ENCODE data around the gene IBA57. TPM values are rescaled to one million over a fixed set of nuclear protein-coding genes. Genes with fewer than 3 reads are reported as not detected.
"Not testable (repeated sequence)": the region's sequence is repeated elsewhere in the genome, so short reads cannot be mapped to it uniquely, and the experiment has no call there.

IBA57 gene
- total and polyA plus RNA-seq, 2 donors = 5.4 to 6.6 TPM

DNA sequence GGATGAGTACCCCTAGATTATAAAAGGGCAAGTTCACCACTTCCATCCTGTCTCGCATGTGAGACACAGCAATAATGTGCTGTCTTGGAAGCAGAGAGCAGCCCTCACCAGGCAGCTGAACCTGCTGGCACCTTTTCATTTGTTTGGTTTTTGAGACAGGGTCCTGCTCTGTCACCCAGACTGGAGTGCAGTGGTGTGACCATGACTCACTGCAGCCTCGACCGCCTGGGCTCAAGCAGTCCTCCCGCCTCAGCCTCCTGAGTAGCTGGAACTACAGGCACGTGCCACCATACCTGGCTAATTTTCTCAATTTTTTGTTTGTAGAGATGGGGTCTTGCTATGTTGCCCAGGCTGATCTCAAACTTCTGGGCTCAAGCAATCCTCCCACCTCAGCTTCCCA is 62.5 kb downstream of the IBA57 start:
- WGBS = 91% methylated on average over 5 of the region's 5 CpGs
- H3K36me3 ChIP-seq (ENCODE audit: insufficient read depth); H3K4me3 ChIP-seq (ENCODE audit: low read depth, low read length); H3K27ac ChIP-seq (ENCODE audit: low read depth); DNase-seq (ENCODE audit: extremely low spot score); H3K4me1 ChIP-seq (ENCODE audit: insufficient read depth): not testable (repeated sequence)

GRCh38 chr1:228228601-228229074 is 63.0 kb downstream of the IBA57 start:
- H3K27ac ChIP-seq (ENCODE audit: low read depth) = no peak overlapping the region
- H3K36me3 ChIP-seq (ENCODE audit: insufficient read depth) = no peaks in the 10 kb centered on the region
- no peak overlapping the region for H3K4me3 ChIP-seq (ENCODE audit: low read depth, low read length)
- WGBS = 64% methylated on average over 5 of the region's 5 CpGs
- no peaks in the 10 kb centered on the region for H3K4me1 ChIP-seq (ENCODE audit: insufficient read depth)
- no peak for DNase-seq (ENCODE audit: extremely low spot score)

DNA sequence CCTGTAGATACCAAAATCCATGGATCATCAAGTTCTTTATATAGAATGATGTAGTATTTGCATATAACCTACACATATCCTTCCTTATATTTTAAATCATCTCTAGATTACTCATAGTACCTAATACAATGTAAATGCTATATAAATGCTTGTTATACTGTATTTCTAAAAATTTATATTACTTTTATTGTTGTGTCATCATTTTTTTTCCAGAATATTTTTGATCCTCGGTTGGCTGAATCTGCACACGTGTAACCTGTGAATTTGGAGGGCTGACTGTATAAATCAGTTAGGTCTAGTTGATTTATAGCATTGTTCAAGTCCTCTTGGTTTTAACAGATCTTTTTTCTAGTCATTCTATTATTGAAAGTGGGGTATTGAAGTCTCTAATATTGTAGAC is 65.6 kb downstream of the IBA57 start:
- DNase-seq (ENCODE audit: extremely low spot score) = no peak
- H3K27ac ChIP-seq (ENCODE audit: low read depth) = no peak overlapping the region
- H3K4me1 ChIP-seq (ENCODE audit: insufficient read depth) = no peaks in the 10 kb centered on the region
- H3K4me3 ChIP-seq (ENCODE audit: low read depth, low read length) = no peak overlapping the region
- no peaks in the 10 kb centered on the region for H3K36me3 ChIP-seq (ENCODE audit: insufficient read depth)
- 90% methylated on average over 2 of the region's 2 CpGs for WGBS

Small RNA genes lying within 50 kb of the gene (small RNA-seq; reads per million reads assigned to genes)
- gene AL359510.1 = not detected

Other genes with a start within 250 kb of the IBA57 start
- gene WNT9A, start 217.9 kb upstream of the IBA57 start, total RNA-seq = 2.7 TPM
- gene WNT9A, start 217.9 kb upstream of the IBA57 start, polyA plus RNA-seq = 9.4 TPM
- not detected for gene WNT3A, start 158.8 kb upstream of the IBA57 start, total RNA-seq
- gene WNT3A, start 158.8 kb upstream of the IBA57 start, polyA plus RNA-seq = not detected
- gene ARF1, start 83.1 kb upstream of the IBA57 start, total RNA-seq = 112 TPM
- gene ARF1, start 83.1 kb upstream of the IBA57 start, polyA plus RNA-seq = 462 TPM
- 4.3 TPM for gene C1orf35, start 62.5 kb upstream of the IBA57 start, total RNA-seq
- gene C1orf35, start 62.5 kb upstream of the IBA57 start, polyA plus RNA-seq = 25.7 TPM
- gene MRPL55, start 56.5 kb upstream of the IBA57 start, total RNA-seq = 22.5 TPM
- gene MRPL55, start 56.5 kb upstream of the IBA57 start, polyA plus RNA-seq = 109 TPM
- gene GUK1, start 25.5 kb upstream of the IBA57 start, total RNA-seq = 103 TPM
- gene GUK1, start 25.5 kb upstream of the IBA57 start, polyA plus RNA-seq = 492 TPM
- gene GJC2, start 15.9 kb upstream of the IBA57 start, total RNA-seq = 4.0 TPM
- 5.4 TPM for gene GJC2, start 15.9 kb upstream of the IBA57 start, polyA plus RNA-seq
- gene OBSCN, start 42.2 kb downstream of the IBA57 start, total RNA-seq = 29.1 TPM
- 8.4 TPM for gene OBSCN, start 42.2 kb downstream of the IBA57 start, polyA plus RNA-seq
- 10.4 TPM for gene TRIM11, start 241.0 kb downstream of the IBA57 start, total RNA-seq
- 15.2 TPM for gene TRIM11, start 241.0 kb downstream of the IBA57 start, polyA plus RNA-seq